GM23248 (cell line): Measurements from ENCODE around the gene TMEM192. TPM values are rescaled to one million over a fixed set of nuclear protein-coding genes. Genes with fewer than 3 reads are reported as not detected.

Source experiments
- DNase-seq: peaks from one replicate; pipeline ENCODE4 v3.0.0-alpha.2; 2015
- H2AFZ ChIP-seq: fragments of 200-600 bp; sonication (generic); 2 replicates; pipeline ENCODE4 v1.6.1; 2016; ENCODE audit warnings: antibody characterized with exemption
- H3F3A ChIP-seq: fragments of 200-600 bp; sonication (generic); 2 replicates; pipeline ENCODE4 v1.6.1; 2016; ENCODE audit warnings: mild to moderate bottlenecking, antibody characterized with exemption, mixed run types; ENCODE audit not compliant: insufficient read depth
- H3K27ac ChIP-seq: fragments of 200-600 bp; sonication (generic); 2 replicates; pipeline ENCODE4 v1.5.1; 2016; ENCODE audit warnings: mild to moderate bottlenecking
- H3K27me3 ChIP-seq: fragments of 200-600 bp; sonication (generic); replicated peaks from 2 replicates; pipeline ENCODE4 v1.6.1; 2016; ENCODE audit warnings: mild to moderate bottlenecking; ENCODE audit not compliant: insufficient read depth
- H3K36me3 ChIP-seq: fragments of 200-600 bp; sonication (generic); 2 replicates; pipeline ENCODE4 v1.6.1; 2016; ENCODE audit warnings: low read depth, mild to moderate bottlenecking
- H3K4me1 ChIP-seq: fragments of 200-600 bp; sonication (generic); 2 replicates; pipeline ENCODE4 v1.6.1; 2016; ENCODE audit warnings: mild to moderate bottlenecking; ENCODE audit not compliant: insufficient read depth
- H3K4me2 ChIP-seq: fragments of 200-600 bp; sonication (generic); one replicate; pipeline ENCODE4 v1.6.1; 2016; ENCODE audit warnings: mild to moderate bottlenecking; ENCODE audit not compliant: unreplicated experiment
- H3K4me3 ChIP-seq: fragments of 200-600 bp; sonication (generic); 2 replicates; pipeline ENCODE4 v1.5.1; 2016; ENCODE audit warnings: mild to moderate bottlenecking
- H3K79me2 ChIP-seq: fragments of 200-600 bp; sonication (generic); 2 replicates; pipeline ENCODE4 v1.6.1; 2016; ENCODE audit warnings: mild to moderate bottlenecking; ENCODE audit not compliant: insufficient read depth
- H3K9ac ChIP-seq: fragments of 200-600 bp; sonication (generic); 2 replicates; pipeline ENCODE4 v1.6.1; 2016; ENCODE audit warnings: mild to moderate bottlenecking
- H3K9me2 ChIP-seq: fragments of 200-600 bp; sonication (generic); 2 replicates; pipeline ENCODE4 v1.6.1; 2016; ENCODE audit warnings: mixed run types, mild to moderate bottlenecking, moderate library complexity; ENCODE audit not compliant: insufficient read depth
- H3K9me3 ChIP-seq: fragments of 200-600 bp; sonication (generic); one replicate; pipeline ENCODE4 v1.6.1; 2017; ENCODE audit warnings: low read depth
- H4K20me1 ChIP-seq: fragments of 200-600 bp; sonication (generic); 2 replicates; pipeline ENCODE4 v1.6.0; 2016; ENCODE audit not compliant: insufficient read depth
- EZH2 ChIP-seq: fragments of 200-600 bp; sonication (generic); IDR thresholded peaks from 2 replicates; pipeline ENCODE4 v1.6.1; 2018; ENCODE audit warnings: antibody characterized with exemption, mild to moderate bottlenecking; ENCODE audit not compliant: insufficient read depth, poor library complexity, severe bottlenecking
- EZH2phosphoT487 ChIP-seq: fragments of 200-600 bp; sonication (generic); IDR thresholded peaks from 2 replicates; pipeline ENCODE4 v1.6.1; 2018; ENCODE audit warnings: antibody characterized with exemption, moderate library complexity, mild to moderate bottlenecking, low read depth; ENCODE audit not compliant: insufficient read depth
- WGBS, 2 experiments: methylation state at CpG; one replicate each; pipeline ENCODE4 v1.1.6; 2015 to 2017; ENCODE audit warnings: low lambda C conversion rate in 2 of 2, low coverage in 1 of 2; ENCODE audit errors: missing lambda C conversion rate in 2 of 2; 5-methylcytosine and 5-hydroxymethylcytosine counted together
- in situ Hi-C: fragments of 300-500 bp; cut with MboI; formaldehyde crosslinking; loops from 2 replicates; pipeline ENCODE4 v1.15.0; 2020
- polyA plus RNA-seq: library from polyadenylated mRNA; unstranded; fragments of >200 nt; fragmentation: Nextera tagmentation; extraction: Ambion mirVana; gene quantifications from 2 replicates; pipeline ENCODE4 v1.2.1, GENCODE V29; 2016
- total RNA-seq: library from RNA; depleted of rRNA; stranded (reverse); fragments of >200 nt; shearing (Covaris generic); gene quantifications from 2 replicates; pipeline ENCODE4 v1.2.3, GENCODE V29; 2014

The TMEM192 gene
- total and polyA plus RNA-seq, 2 experiments from 2014 or later, result 6.4 to 7.8 TPM

DNA sequence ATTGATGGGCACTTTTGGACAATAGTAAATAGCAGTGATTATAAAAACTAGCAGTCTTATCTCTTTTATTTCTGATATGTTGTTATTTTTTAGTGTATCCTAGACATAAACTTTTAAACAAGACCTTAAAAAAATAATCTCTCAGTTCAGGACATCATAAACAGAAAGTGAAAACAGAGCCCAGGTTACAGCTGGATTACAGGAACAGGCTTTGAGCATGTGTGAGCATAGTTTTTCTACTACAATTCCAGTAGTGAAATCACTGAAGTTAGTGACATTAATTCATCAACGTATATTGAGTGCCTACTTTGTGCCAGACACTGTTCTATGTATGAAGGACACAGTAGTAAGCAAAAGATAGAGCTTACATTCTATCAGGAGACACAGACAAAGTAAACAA, 42.1 kb downstream of the TMEM192 start:
- H3K27ac ChIP-seq, result no peak overlapping the region
- no peaks in the 10 kb centered on the region for H3K36me3 ChIP-seq
- no peak overlapping the region for H3K4me3 ChIP-seq
- no peak overlapping the region for H3K4me2 ChIP-seq
- H3F3A ChIP-seq, result no peaks in the 10 kb centered on the region
- H3K9ac ChIP-seq, result no peak overlapping the region
- H3K9me3 ChIP-seq, result no peaks in the 10 kb centered on the region
- TF ChIP-seq EZH2phosphoT487, result no peak
- TF ChIP-seq EZH2, result no peak
- H4K20me1 ChIP-seq, result no peaks in the 10 kb centered on the region
- H2AFZ ChIP-seq, result no peak overlapping the region
- no peak for DNase-seq
- WGBS, 2 experiments, result 0 to 9% methylated on average over 1 of the region's 1 CpG
- no peaks in the 10 kb centered on the region for H3K4me1 ChIP-seq
- in situ Hi-C loops, result no loop called here
- H3K9me2 ChIP-seq, result no peaks in the 10 kb centered on the region
- H3K27me3 ChIP-seq, result no peaks in the 10 kb centered on the region
- H3K79me2 ChIP-seq, result no peaks in the 10 kb centered on the region

DNA sequence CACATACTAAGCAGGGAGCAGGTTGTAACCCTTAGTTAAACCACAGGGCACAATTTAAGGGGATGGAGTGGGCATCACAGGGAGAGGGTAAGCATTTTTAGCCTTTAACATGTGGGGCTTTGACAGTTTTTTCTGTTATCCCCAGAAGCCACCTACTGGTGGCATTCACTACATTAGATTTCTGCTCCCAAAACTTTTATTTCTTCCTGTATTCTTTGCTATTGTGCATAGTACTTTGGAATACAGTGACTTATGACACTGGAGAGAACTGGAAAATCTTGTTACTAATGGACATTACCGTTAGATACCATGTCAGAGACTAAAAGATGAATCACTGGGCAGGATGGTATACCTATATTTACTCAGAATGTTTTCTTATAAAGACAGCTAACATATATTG, 51.7 kb downstream of the TMEM192 start:
- Histone ChIP-seq H3K9me2 (no peaks in the 10 kb centered on the region), H3K4me2 (no peak overlapping the region), H3K4me3 (no peak overlapping the region), H4K20me1 (no peaks in the 10 kb centered on the region), H3K79me2 (no peaks in the 10 kb centered on the region), H3K27ac (no peak overlapping the region), H2AFZ (no peak overlapping the region), H3K9ac (no peak overlapping the region), H3K36me3 (no peaks in the 10 kb centered on the region), H3K9me3 (no peaks in the 10 kb centered on the region), H3K4me1 (no peaks in the 10 kb centered on the region), H3K27me3 (no peaks in the 10 kb centered on the region), H3F3A (no peaks in the 10 kb centered on the region)
- in situ Hi-C loops, result no loop called here
- TF ChIP-seq EZH2 (no peak), EZH2phosphoT487 (no peak)
- peak; percentile 14 for DNase-seq
- 0% methylated on average over 1 of the region's 1 CpG for WGBS, 2 experiments

DNA sequence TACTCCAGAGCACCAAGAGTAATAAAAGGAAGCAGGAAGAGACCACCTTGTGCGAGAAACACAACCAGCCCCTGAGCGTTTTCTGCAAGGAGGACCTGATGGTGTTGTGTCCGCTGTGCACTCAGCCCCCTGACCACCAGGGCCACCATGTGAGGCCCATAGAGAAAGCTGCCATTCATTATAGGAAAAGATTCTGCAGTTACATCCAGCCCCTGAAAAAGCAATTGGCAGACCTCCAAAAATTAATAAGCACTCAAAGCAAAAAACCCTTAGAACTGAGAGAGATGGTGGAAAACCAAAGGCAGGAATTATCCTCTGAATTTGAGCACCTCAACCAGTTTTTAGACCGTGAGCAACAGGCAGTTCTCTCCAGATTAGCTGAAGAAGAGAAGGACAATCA, 53.3 kb downstream of the TMEM192 start:
- no peaks in the 10 kb centered on the region for H3K4me1 ChIP-seq
- H3K79me2 ChIP-seq, result no peaks in the 10 kb centered on the region
- no peaks in the 10 kb centered on the region for H3K9me3 ChIP-seq
- no peak for DNase-seq
- no peak overlapping the region for H2AFZ ChIP-seq
- H3K4me3 ChIP-seq, result no peak overlapping the region
- no peak overlapping the region for H3K27ac ChIP-seq
- H3K4me2 ChIP-seq, result no peak overlapping the region
- WGBS, 2 experiments, result 65 to 67% methylated on average over 4 of the region's 4 CpGs
- H3F3A ChIP-seq, result no peaks in the 10 kb centered on the region
- H3K9ac ChIP-seq, result no peak overlapping the region
- no peaks in the 10 kb centered on the region for H3K9me2 ChIP-seq
- in situ Hi-C loops, result no loop called here
- H4K20me1 ChIP-seq, result no peaks in the 10 kb centered on the region
- H3K27me3 ChIP-seq, result no peaks in the 10 kb centered on the region
- TF ChIP-seq EZH2phosphoT487, result no peak
- no peak for TF ChIP-seq EZH2
- no peaks in the 10 kb centered on the region for H3K36me3 ChIP-seq

DNA sequence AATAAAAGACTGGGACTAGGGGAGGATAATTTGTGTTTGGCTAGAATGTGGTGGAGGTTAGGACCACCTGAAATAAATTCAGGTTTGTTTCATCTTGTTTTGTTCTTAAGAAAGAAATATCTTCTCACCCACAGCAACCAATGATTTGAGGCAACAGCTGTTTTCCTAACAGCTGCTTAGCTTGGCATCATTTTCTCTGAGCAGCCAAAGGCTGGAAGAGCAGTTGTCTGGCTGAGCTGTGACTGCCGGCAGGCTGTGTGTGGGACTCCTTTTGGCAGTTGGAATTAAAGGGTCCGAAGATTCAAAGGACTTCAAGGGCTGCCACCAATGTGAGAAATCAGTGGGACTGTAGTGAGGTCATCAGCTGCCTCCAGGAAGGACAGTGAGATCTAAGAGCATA, 54.0 kb downstream of the TMEM192 start:
- in situ Hi-C loops, result no loop called here

DNA sequence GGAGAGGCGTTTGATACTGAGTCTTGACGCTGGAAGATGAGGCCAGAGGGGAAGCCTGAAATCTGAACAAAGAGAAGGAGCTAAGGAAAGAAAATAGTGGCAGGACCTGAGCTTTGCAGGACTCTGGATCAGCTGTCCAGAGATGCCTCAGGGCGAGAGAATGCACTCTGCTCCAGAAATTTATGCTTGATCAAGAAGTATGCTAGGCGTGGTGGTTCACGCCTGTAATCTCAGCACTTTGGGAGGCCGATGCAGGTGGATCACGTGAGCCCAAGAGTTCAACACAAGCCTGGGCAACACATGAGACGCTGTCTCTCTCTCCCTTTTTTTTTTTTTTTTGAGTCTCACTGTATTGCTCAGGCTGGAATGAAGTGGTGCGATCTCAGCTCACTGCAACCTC, 57.1 kb downstream of the TMEM192 start:
- no peaks in the 10 kb centered on the region for H3F3A ChIP-seq
- in situ Hi-C loops, result no loop called here
- H2AFZ ChIP-seq, result no peak overlapping the region
- no peak for DNase-seq
- no peak for TF ChIP-seq EZH2
- TF ChIP-seq EZH2phosphoT487, result no peak
- H3K9me3 ChIP-seq, result no peaks in the 10 kb centered on the region
- WGBS, 2 experiments, result 62 to 64% methylated on average over 8 to 9 of the region's 9 CpGs
- H3K4me3 ChIP-seq, result no peak overlapping the region
- H3K36me3 ChIP-seq, result no peaks in the 10 kb centered on the region
- H3K4me1 ChIP-seq, result no peaks in the 10 kb centered on the region
- H3K4me2 ChIP-seq, result no peak overlapping the region
- no peak overlapping the region for H3K9ac ChIP-seq
- H3K27me3 ChIP-seq, result peaks cover 8% of the 10 kb centered on the region; the same call in 1 of the 2 replicates
- no peaks in the 10 kb centered on the region for H3K79me2 ChIP-seq
- no peak overlapping the region for H3K27ac ChIP-seq
- no peaks in the 10 kb centered on the region for H3K9me2 ChIP-seq
- no peaks in the 10 kb centered on the region for H4K20me1 ChIP-seq

More for the DNA sequence above, 54.0 kb downstream of the TMEM192 start:
- H3K9ac ChIP-seq, result no peak overlapping the region
- no peaks in the 10 kb centered on the region for H3K79me2 ChIP-seq
- H3K4me2 ChIP-seq, result no peak overlapping the region
- H3K27ac ChIP-seq, result no peak overlapping the region
- no peak overlapping the region for H3K4me3 ChIP-seq
- no peaks in the 10 kb centered on the region for H3K9me3 ChIP-seq
- no peaks in the 10 kb centered on the region for H3F3A ChIP-seq
- no peaks in the 10 kb centered on the region for H3K9me2 ChIP-seq
- H4K20me1 ChIP-seq, result no peaks in the 10 kb centered on the region
- H2AFZ ChIP-seq, result no peak overlapping the region
- H3K36me3 ChIP-seq, result no peaks in the 10 kb centered on the region
- DNase-seq, result no peak
- 0 to 4% methylated on average over 2 of the region's 2 CpGs for WGBS, 2 experiments
- TF ChIP-seq EZH2phosphoT487 (no peak), EZH2 (no peak)
- H3K27me3 ChIP-seq, result no peaks in the 10 kb centered on the region
- no peaks in the 10 kb centered on the region for H3K4me1 ChIP-seq
